ENCODE data around the gene MRPS5.

MRPS5 gene

DNA sequence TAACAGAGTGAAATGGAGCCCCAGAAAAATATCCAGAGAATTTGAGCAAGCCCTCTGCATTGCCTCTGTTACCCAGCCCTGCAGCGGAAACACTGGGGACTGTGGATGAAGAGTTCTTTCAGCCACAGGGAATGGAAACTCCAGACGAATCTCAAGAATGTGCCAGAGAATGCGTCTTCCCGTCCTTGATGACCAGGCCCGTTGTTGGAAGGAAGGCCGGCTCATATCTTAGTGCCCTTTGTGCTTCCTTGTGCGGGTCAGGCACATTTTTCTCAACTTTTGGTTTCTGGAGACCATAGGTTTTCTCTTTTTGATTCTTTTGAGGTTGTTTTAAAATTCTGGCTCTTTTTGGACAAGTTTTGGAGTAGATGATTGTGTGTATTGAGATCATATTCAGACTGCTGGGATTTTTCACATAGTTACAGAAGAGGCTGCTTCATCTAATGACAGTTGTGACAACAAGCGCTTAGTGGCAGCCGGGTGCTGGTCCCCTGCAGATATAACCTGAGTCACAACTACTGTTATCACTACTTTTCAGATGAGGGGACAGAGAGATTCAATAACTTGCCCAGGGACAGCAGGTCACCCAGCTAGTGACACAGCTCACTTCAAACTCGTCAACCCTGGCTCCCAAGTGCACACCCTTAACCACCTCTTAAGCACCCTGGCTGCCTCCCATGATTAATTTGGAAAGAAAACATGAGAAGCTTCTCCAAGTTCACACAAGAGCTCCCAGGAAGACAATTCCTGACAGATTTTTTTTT, 80.4 kb downstream of the MRPS5 start:
- no peak for TF ChIP-seq EP300 (IDR thresholded peaks at IDR 0.05; ENCODE audit: borderline replicate concordance)
- no peak for TF ChIP-seq TEAD4 (IDR thresholded peaks at IDR 0.05)
- TF ChIP-seq, protein P1, sequence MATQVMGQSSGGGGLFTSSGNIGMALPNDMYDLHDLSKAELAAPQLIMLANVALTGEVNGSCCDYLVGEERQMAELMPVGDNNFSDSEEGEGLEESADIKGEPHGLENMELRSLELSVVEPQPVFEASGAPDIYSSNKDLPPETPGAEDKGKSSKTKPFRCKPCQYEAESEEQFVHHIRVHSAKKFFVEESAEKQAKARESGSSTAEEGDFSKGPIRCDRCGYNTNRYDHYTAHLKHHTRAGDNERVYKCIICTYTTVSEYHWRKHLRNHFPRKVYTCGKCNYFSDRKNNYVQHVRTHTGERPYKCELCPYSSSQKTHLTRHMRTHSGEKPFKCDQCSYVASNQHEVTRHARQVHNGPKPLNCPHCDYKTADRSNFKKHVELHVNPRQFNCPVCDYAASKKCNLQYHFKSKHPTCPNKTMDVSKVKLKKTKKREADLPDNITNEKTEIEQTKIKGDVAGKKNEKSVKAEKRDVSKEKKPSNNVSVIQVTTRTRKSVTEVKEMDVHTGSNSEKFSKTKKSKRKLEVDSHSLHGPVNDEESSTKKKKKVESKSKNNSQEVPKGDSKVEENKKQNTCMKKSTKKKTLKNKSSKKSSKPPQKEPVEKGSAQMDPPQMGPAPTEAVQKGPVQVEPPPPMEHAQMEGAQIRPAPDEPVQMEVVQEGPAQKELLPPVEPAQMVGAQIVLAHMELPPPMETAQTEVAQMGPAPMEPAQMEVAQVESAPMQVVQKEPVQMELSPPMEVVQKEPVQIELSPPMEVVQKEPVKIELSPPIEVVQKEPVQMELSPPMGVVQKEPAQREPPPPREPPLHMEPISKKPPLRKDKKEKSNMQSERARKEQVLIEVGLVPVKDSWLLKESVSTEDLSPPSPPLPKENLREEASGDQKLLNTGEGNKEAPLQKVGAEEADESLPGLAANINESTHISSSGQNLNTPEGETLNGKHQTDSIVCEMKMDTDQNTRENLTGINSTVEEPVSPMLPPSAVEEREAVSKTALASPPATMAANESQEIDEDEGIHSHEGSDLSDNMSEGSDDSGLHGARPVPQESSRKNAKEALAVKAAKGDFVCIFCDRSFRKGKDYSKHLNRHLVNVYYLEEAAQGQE (IDR thresholded peaks at IDR 0.05; ENCODE audit: low read depth), result no peak
- no peak for TF ChIP-seq FOXM1 (IDR thresholded peaks at IDR 0.05; ENCODE audit: borderline replicate concordance, low read depth)
- no peak for TF ChIP-seq RAD21 (IDR thresholded peaks at IDR 0.05; ENCODE audit: low read depth)
- no peak for TF ChIP-seq CREB1 (IDR thresholded peaks at IDR 0.05; ENCODE audit: low read depth)
- TF ChIP-seq YY1 (IDR thresholded peaks at IDR 0.05; ENCODE audit: low read depth), result no peak
- TF ChIP-seq NFIC (IDR thresholded peaks at IDR 0.05), result no peak
- no peak for TF ChIP-seq TAF1 (IDR thresholded peaks at IDR 0.05; ENCODE audit: low read depth)
- no peak for TF ChIP-seq TCF12 (IDR thresholded peaks at IDR 0.05; ENCODE audit: low read depth)
- TF ChIP-seq ZBTB7A (IDR thresholded peaks at IDR 0.05; ENCODE audit: low read depth), result no peak
- TF ChIP-seq, protein P2, sequence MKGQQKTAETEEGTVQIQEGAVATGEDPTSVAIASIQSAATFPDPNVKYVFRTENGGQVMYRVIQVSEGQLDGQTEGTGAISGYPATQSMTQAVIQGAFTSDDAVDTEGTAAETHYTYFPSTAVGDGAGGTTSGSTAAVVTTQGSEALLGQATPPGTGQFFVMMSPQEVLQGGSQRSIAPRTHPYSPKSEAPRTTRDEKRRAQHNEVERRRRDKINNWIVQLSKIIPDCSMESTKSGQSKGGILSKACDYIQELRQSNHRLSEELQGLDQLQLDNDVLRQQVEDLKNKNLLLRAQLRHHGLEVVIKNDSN (IDR thresholded peaks at IDR 0.05), result no peak

DNA sequence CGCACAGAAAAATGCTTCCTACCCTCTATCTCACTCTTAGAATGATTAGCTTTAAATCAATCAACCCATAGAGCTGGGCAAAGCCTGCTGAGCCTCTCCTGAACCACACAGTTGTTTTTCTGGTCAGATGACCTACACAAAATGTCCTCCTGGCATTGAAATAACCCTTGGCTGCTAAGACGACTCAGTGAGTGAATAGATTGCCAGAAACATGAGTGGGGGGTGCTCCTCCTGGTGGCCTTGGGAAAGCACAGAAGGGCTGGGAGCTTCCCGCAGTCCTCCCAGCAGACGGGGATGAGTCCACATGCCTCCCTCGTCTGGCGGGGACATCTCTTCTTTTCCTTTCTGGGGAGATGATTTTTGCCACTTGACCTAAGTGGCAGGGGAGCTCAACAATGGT, 81.2 kb downstream of the MRPS5 start:
- TF ChIP-seq, protein P1 (IDR thresholded peaks at IDR 0.05; ENCODE audit: low read depth), result no peak
- no peak for TF ChIP-seq CEBPB (IDR thresholded peaks at IDR 0.05)
- no peak for TF ChIP-seq RAD21 (IDR thresholded peaks at IDR 0.05; ENCODE audit: low read depth)
- TF ChIP-seq NFIC (IDR thresholded peaks at IDR 0.05), result no peak
- TF ChIP-seq ZBTB7A (IDR thresholded peaks at IDR 0.05; ENCODE audit: low read depth), result no peak
- TF ChIP-seq TCF12 (IDR thresholded peaks at IDR 0.05; ENCODE audit: low read depth), result no peak
- TF ChIP-seq CREB1 (IDR thresholded peaks at IDR 0.05; ENCODE audit: low read depth), result no peak
- no peak for TF ChIP-seq EGR1 (IDR thresholded peaks at IDR 0.05)
- TF ChIP-seq, protein P2 (IDR thresholded peaks at IDR 0.05), result no peak
- TF ChIP-seq TAF1 (IDR thresholded peaks at IDR 0.05; ENCODE audit: low read depth), result no peak
- TF ChIP-seq, protein P3, sequence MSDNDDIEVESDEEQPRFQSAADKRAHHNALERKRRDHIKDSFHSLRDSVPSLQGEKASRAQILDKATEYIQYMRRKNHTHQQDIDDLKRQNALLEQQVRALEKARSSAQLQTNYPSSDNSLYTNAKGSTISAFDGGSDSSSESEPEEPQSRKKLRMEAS (IDR thresholded peaks at IDR 0.05), result no peak
- TF ChIP-seq TEAD4 (IDR thresholded peaks at IDR 0.05), result no peak
- TF ChIP-seq YY1 (IDR thresholded peaks at IDR 0.05; ENCODE audit: low read depth), result no peak
- TF ChIP-seq FOXM1 (IDR thresholded peaks at IDR 0.05; ENCODE audit: borderline replicate concordance, low read depth), result no peak
- no peak for TF ChIP-seq EP300 (IDR thresholded peaks at IDR 0.05; ENCODE audit: borderline replicate concordance)

DNA sequence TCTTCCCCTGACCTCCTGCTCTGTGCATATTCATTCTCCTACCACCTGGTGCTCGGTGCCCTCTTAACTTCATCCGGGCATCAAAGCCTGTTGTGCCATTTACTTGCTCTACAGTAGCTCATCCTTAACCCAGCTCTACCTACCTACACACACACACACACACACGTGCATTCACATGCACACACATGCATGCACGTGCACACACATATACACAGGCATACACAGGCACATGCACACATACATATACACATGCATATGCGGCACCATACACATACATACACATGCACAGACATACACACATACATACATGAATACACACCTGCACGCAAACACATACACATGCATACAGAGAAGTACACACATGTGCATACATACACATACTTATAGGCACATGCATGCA, 81.6 kb downstream of the MRPS5 start:
- no peak for TF ChIP-seq YY1 (IDR thresholded peaks at IDR 0.05; ENCODE audit: low read depth)
- no peak for TF ChIP-seq ZBTB7A (IDR thresholded peaks at IDR 0.05; ENCODE audit: low read depth)
- TF ChIP-seq, protein P2 (IDR thresholded peaks at IDR 0.05), result no peak
- TF ChIP-seq CREB1 (IDR thresholded peaks at IDR 0.05; ENCODE audit: low read depth), result no peak
- TF ChIP-seq EP300 (IDR thresholded peaks at IDR 0.05; ENCODE audit: borderline replicate concordance), result no peak
- TF ChIP-seq, protein P1 (IDR thresholded peaks at IDR 0.05; ENCODE audit: low read depth), result no peak
- TF ChIP-seq, protein P3 (IDR thresholded peaks at IDR 0.05), result no peak
- TF ChIP-seq RAD21 (IDR thresholded peaks at IDR 0.05; ENCODE audit: low read depth), result no peak
- no peak for TF ChIP-seq CEBPB (IDR thresholded peaks at IDR 0.05)
- TF ChIP-seq TCF12 (IDR thresholded peaks at IDR 0.05; ENCODE audit: low read depth), result no peak
- TF ChIP-seq FOXM1 (IDR thresholded peaks at IDR 0.05; ENCODE audit: borderline replicate concordance, low read depth), result no peak
- no peak for TF ChIP-seq TAF1 (IDR thresholded peaks at IDR 0.05; ENCODE audit: low read depth)
- no peak for TF ChIP-seq NFIC (IDR thresholded peaks at IDR 0.05)
- TF ChIP-seq TEAD4 (IDR thresholded peaks at IDR 0.05), result no peak
- TF ChIP-seq EGR1 (IDR thresholded peaks at IDR 0.05), result no peak
